Measurements from ENCODE around the gene DUS3L. TPM values are rescaled to one million over a fixed set of nuclear protein-coding genes. Genes with fewer than 3 reads are reported as not detected.

Gene DUS3L
- total RNA-seq, 6 donors from 2014 or later = 31.4 to 88.0 (median 43.1) TPM

DNA sequence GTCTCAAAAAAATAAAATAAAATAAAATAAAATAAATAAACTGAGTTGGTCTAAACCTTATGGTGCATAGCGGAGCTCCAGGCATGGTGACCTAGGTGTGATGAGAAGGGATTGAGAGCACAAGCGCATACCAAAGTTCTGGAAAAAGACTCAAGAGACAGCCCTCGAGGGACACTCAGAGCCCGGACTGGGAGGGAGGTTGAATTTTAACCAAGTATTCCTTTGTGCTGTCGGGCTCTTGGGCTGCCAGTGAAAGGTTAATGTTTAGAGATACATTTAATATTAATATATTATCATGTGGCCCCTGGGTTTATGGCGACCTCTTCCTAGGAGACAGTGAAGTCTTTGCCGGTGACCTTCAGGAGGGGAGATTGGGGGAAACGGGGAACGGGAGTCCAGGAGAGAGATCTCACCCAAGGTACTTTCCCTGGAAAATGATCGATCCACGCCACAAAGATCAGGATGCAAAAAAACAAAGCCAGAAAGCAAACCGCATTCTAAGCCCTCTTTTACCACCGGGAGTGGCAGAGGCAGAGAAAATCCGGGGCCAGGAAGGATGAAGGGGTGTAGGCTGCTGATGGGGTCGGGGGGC, 46.9 kb upstream of the DUS3L start:
- no peaks in the 10 kb centered on the region for H3K36me3 ChIP-seq
- no peak overlapping the region for H3K27ac ChIP-seq
- DNase-seq (no peak), ATAC-seq (ENCODE audit: low FRiP score in 2 of 2) (no peak)
- no peak for TF ChIP-seq EP300 (IDR thresholded peaks at IDR 0.05)
- no peak for TF ChIP-seq POLR2AphosphoS5 (IDR thresholded peaks at IDR 0.05)
- TF ChIP-seq, protein P1, sequence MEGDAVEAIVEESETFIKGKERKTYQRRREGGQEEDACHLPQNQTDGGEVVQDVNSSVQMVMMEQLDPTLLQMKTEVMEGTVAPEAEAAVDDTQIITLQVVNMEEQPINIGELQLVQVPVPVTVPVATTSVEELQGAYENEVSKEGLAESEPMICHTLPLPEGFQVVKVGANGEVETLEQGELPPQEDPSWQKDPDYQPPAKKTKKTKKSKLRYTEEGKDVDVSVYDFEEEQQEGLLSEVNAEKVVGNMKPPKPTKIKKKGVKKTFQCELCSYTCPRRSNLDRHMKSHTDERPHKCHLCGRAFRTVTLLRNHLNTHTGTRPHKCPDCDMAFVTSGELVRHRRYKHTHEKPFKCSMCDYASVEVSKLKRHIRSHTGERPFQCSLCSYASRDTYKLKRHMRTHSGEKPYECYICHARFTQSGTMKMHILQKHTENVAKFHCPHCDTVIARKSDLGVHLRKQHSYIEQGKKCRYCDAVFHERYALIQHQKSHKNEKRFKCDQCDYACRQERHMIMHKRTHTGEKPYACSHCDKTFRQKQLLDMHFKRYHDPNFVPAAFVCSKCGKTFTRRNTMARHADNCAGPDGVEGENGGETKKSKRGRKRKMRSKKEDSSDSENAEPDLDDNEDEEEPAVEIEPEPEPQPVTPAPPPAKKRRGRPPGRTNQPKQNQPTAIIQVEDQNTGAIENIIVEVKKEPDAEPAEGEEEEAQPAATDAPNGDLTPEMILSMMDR (IDR thresholded peaks at IDR 0.05) = no peak
- TF ChIP-seq POLR2A (IDR thresholded peaks at IDR 0.05) = no peak
- H3K27me3 ChIP-seq = no peaks in the 10 kb centered on the region
- no peak overlapping the region for H3K4me3 ChIP-seq
- no peaks in the 10 kb centered on the region for H3K4me1 ChIP-seq
- H3K9me3 ChIP-seq = no peaks in the 10 kb centered on the region
- WGBS, 2 donors = 39 to 42% methylated on average over 15 of the region's 15 CpGs

DNA sequence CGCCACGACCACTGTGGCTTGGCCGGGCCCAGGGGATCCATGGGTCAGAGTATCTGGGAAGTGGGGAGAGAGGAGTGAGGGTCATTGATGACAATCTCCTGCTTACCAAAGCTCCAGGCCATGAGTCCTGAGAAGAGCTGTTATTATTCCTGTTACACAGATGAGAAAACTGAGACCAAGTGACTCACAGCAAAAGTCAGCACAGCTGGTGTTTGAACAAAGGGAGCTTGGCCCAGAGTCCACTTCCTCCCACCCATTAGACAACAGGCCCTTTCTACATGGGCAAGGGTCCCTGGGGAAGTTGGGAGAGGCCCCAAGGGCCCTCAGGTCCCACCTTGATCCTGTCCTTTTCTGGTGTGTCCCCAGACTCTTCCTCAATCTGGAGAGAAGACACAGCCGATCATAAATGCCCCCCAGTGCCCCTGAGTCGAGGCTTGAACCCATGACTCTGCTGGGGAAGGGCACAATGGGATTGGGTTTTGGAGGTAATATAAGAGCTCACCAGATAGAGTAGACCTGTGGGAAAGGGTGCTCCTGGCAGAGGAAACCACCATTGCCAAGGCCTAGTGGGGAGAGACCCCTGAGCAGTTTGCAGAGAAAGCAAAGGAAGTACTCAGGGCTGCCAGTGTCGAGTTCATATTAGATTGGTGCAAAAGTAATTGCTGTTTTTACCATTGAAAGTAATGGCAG, 41.7 kb upstream of the DUS3L start:
- no peak for TF ChIP-seq POLR2AphosphoS5 (IDR thresholded peaks at IDR 0.05)
- no peak for TF ChIP-seq EP300 (IDR thresholded peaks at IDR 0.05)
- TF ChIP-seq, protein P1 (IDR thresholded peaks at IDR 0.05) = no peak
- no peak for TF ChIP-seq POLR2A (IDR thresholded peaks at IDR 0.05)
- Histone ChIP-seq H3K4me3 (no peak overlapping the region), H3K4me1 (peaks cover 7 to 17% (median 13%) of the 10 kb centered on the region in 4 donors), H3K27ac (no peak overlapping the region), H3K9me3 (no peaks in the 10 kb centered on the region), H3K36me3 (no peaks in the 10 kb centered on the region), H3K27me3 (peaks cover 0 to 7% (median 3%) of the 10 kb centered on the region in 4 donors)
- DNase-seq (no peak), ATAC-seq (ENCODE audit: low FRiP score in 2 of 2) (no peak)
- WGBS, 2 donors = 86 to 87% methylated on average over 5 to 6 of the region's 6 CpGs

DNA sequence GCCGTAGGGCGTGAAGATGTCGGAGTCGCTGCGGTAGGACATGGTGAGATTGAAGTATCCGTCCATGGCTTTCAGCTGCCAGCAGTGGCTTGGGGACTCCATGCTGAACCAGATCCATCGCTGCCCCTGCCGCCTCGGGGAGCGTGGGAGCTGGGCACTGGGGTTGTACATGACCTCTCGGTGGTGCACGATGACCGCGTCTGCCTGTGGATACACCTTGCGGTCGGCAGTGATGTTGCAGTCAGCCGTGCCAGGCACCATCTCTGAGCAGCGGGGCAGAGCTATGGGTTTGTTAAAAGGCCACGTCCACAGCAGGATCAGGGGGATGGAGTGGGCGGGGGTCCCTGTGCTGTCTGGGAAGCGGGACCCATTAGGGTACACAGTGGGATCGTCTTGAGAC, 41.1 kb upstream of the DUS3L start:
- Histone ChIP-seq H3K4me3 (no peak overlapping the region), H3K27ac (no peak overlapping the region)
- DNase-seq = no peak

DNA sequence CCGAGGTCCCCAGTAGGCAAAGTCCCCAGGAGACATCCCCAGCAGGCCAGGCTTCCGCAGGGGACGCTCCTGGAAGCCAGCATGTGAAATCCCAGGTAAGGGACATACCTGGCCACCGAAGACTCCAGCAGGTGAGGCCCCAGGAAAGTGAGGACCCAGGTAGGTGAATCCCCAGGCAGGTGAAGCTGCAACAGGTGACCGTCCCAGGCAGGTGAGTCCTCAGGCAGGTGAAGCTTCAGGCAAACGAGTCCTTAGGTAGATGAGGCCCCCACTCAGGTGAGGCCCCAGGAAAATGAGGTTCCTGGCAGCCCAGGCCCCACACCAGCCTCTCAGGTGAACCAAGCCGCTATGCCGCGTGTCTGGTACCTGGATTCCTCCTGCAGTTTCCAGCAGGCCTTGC, 40.2 kb upstream of the DUS3L start:
- H3K27me3 ChIP-seq = peaks cover 0 to 7% (median 3%) of the 10 kb centered on the region in 4 donors

More for the DNA sequence above, 41.1 kb upstream of the DUS3L start:
- TF ChIP-seq EP300 (IDR thresholded peaks at IDR 0.05) (no peak), POLR2AphosphoS5 (IDR thresholded peaks at IDR 0.05) (no peak), POLR2A (IDR thresholded peaks at IDR 0.05) (no peak)
- TF ChIP-seq, protein P1 (IDR thresholded peaks at IDR 0.05) = no peak
- no peak for ATAC-seq (ENCODE audit: low FRiP score in 2 of 2)
- H3K4me1 ChIP-seq = peaks cover 7 to 23% (median 15%) of the 10 kb centered on the region in 4 donors
- H3K9me3 ChIP-seq = no peaks in the 10 kb centered on the region
- H3K27me3 ChIP-seq = peaks cover 0 to 7% (median 3%) of the 10 kb centered on the region in 4 donors
- WGBS, 2 donors = 84% methylated on average over 21 to 22 of the region's 22 CpGs
- no peaks in the 10 kb centered on the region for H3K36me3 ChIP-seq

More for the DNA sequence above, 40.2 kb upstream of the DUS3L start:
- H3K27ac ChIP-seq = no peak overlapping the region
- no peaks in the 10 kb centered on the region for H3K9me3 ChIP-seq
- DNase-seq (no peak), ATAC-seq (ENCODE audit: low FRiP score in 2 of 2) (no peak)
- 84 to 86% methylated on average over 3 to 9 of the region's 9 CpGs for WGBS, 2 donors
- peaks cover 7 to 31% (median 16%) of the 10 kb centered on the region in 4 donors for H3K4me1 ChIP-seq
- no peak overlapping the region for H3K4me3 ChIP-seq
- H3K36me3 ChIP-seq = no peaks in the 10 kb centered on the region
- TF ChIP-seq POLR2AphosphoS5 (IDR thresholded peaks at IDR 0.05) (no peak), EP300 (IDR thresholded peaks at IDR 0.05) (no peak)
- TF ChIP-seq, protein P1 (IDR thresholded peaks at IDR 0.05) = no peak
